Heart right ventricle (tissue), 16 donors: ENCODE measurements around the gene FOXP4. TPM values are rescaled to one million over a fixed set of nuclear protein-coding genes. Genes with fewer than 3 reads are reported as not detected.

ENCODE experiments used
- ATAC-seq, 8 donors: fragments of 200-7000 bp; cut with Tn5 transposase; one replicate each; pipeline ENCODE4 v1.9.1; 2020; ENCODE audit warnings: mild to moderate bottlenecking in 8 of 8, moderate library complexity in 8 of 8, moderate number of reproducible peaks in 1 of 8
- DNase-seq, 2 donors: peaks; one replicate each; pipeline ENCODE4 v3.0.0-alpha.2; 2020
- H3K27ac ChIP-seq, 10 donors: fragments of 200-600 bp; sonication (generic) in 2 of 10; one replicate each; pipeline versions ENCODE4 v1.5.0 to v1.8.0; 2020 to 2022; ENCODE audit warnings: mild to moderate bottlenecking in 3 of 10
- H3K27me3 ChIP-seq, 7 donors: fragments of 200-600 bp; one replicate each; pipeline ENCODE4 v1.8.0; 2021 to 2022; ENCODE audit warnings: mild to moderate bottlenecking in 2 of 7
- H3K36me3 ChIP-seq, 9 donors: fragments of 200-600 bp; sonication (generic) in 1 of 9; one replicate each; pipeline versions ENCODE4 v1.5.0 to v1.8.0; 2020 to 2022; ENCODE audit warnings: mild to moderate bottlenecking in 2 of 9
- H3K4me1 ChIP-seq, 9 donors: fragments of 200-600 bp; sonication (generic) in 1 of 9; one replicate each; pipeline versions ENCODE4 v1.5.0 to v1.8.0; 2020 to 2022; ENCODE audit warnings: mild to moderate bottlenecking in 4 of 9
- H3K4me3 ChIP-seq, 10 donors: fragments of 200-600 bp; sonication (generic) in 2 of 10; one replicate each; pipeline versions ENCODE4 v1.5.0 to v1.8.0; 2020 to 2022; ENCODE audit warnings: mild to moderate bottlenecking in 7 of 10, moderate library complexity in 2 of 10
- H3K9me3 ChIP-seq, 11 donors: fragments of 200-600 bp in 10 of 11; sonication (generic) in 2 of 11; one replicate each; pipeline versions ENCODE4 v1.5.0 to v1.8.0; 2013 to 2022; ENCODE audit warnings: mild to moderate bottlenecking in 2 of 11, control low read depth in 1 of 11, moderate library complexity in 1 of 11
- WGBS, 2 donors: extraction: QIAGEN DNeasy Blood & Tissue Kit; methylation state at CpG; one replicate each; pipeline ENCODE4 v1.1.7; 2013; ENCODE audit warnings: inconsistent platforms in 1 of 2; 5-methylcytosine and 5-hydroxymethylcytosine counted together
- intact Hi-C, 10 donors: fragments of 100-400 bp; cut with DNase I; formaldehyde crosslinking; loops; one replicate each; pipeline versions ENCODE4 v1.11.1 to v1.14.2; 2022
- polyA plus RNA-seq, 2 donors: library from polyadenylated mRNA; stranded (reverse); fragments of 200-250 nt; gene quantifications; one replicate each; pipeline ENCODE4 v1.2.3, GENCODE V29; 2013
- total RNA-seq, 10 donors: library from RNA; stranded (reverse); fragmentation: NEBNext Ultra II Directional in 3 of 10; extraction: Animal tissue kit (Norgen Biotek cat#: 25700) in 3 of 10; gene quantifications; one replicate each; pipeline versions ENCODE4 v1.2.1 to v1.2.4, GENCODE V29; 2021 to 2023
- TF ChIP-seq, protein P1 (sequence below), 9 donors: fragments of 200-600 bp; sonication (generic) in 2 of 9; IDR thresholded peaks; one replicate each; pipeline versions ENCODE4 v1.5.0 to v1.8.0; 2021 to 2022; ENCODE audit warnings: antibody characterized with exemption in 9 of 9, mild to moderate bottlenecking in 5 of 9, moderate library complexity in 1 of 9
- donor health status: Arrhythmogenic right ventricular cardiomyopathy.
- donor health status: ischemic (EF 13 %, LVEDD 7.1; RV severe dilation, severe dysfunction).
- donor health status: healthy with polysubstance abuse.
- donor health status: DM: no; HTN: yes; CAD: no.
- donor health status: DM: no; HTN: no; CAD: no.
- donor health status: ischemic (EF 25% LVEDD 6.9; RV normal size, moderate dysfunction).
- donor health status: ischemic (EF 25% LVEDD 5.7; RV mildly dilated, moderate dysfunction).
- donor health status: healthy.
- donor health status: DM: yes; HTN: yes; CAD: no.
- donor health status: Ischemic cardiomyopathy.
- donor health status: ischemic (EF 35%, LVEDD 5.7; RV mildly dilated, moderate dysfunction).
- donor health status: nonischemic (EF 11% LVEDD 7.7; RV severe dilation, severe dysfunction).
- donor health status: DM: yes; HTN: yes; CAD: no.
- donor health status: PGD.
- donor health status: ischemic (EF 29% LVEDD 5.4; RV normal size, mild dysfunction).
- donor health status: nonischemic (EF 23%, LVEDD 6.1; RV moderate dilation, normal function).

FOXP4 gene
- total and polyA plus RNA-seq, 12 donors: 8.9 to 18.0 (median 13.6) TPM

DNA sequence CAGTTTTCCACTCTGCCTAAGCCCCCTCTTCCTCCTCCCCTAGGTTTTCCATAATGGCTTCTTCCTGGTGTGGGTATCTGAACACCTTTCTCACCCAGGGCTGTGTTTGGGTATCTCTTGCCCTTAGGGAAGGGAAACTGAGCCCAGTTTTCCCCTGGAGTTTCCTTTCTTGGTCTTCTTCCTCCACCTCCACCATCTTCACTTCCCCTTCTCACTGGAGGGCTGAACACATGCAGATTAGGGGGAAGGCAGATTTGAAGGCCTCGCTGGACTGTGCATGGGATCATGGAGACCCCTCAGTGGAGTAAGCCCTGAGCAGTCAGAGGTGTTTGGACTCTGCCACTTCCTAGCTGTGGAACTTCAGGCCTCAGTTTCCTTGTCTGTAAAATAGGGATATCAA lies 27.8 kb downstream of the FOXP4 start:
- intact Hi-C loops: no loop called here
- WGBS, 2 donors: 89 to 100% methylated on average over 1 of the region's 1 CpG
- no peak overlapping the region for H3K27ac ChIP-seq
- H3K27me3 ChIP-seq: no peaks in the 10 kb centered on the region
- no peaks in the 10 kb centered on the region for H3K36me3 ChIP-seq
- H3K9me3 ChIP-seq: no peaks in the 10 kb centered on the region
- peaks cover 9 to 50% (median 31%) of the 10 kb centered on the region in 9 donors for H3K4me1 ChIP-seq
- no peak for ATAC-seq
- DNase-seq: no peak
- H3K4me3 ChIP-seq: no peak overlapping the region
- TF ChIP-seq, protein P1, sequence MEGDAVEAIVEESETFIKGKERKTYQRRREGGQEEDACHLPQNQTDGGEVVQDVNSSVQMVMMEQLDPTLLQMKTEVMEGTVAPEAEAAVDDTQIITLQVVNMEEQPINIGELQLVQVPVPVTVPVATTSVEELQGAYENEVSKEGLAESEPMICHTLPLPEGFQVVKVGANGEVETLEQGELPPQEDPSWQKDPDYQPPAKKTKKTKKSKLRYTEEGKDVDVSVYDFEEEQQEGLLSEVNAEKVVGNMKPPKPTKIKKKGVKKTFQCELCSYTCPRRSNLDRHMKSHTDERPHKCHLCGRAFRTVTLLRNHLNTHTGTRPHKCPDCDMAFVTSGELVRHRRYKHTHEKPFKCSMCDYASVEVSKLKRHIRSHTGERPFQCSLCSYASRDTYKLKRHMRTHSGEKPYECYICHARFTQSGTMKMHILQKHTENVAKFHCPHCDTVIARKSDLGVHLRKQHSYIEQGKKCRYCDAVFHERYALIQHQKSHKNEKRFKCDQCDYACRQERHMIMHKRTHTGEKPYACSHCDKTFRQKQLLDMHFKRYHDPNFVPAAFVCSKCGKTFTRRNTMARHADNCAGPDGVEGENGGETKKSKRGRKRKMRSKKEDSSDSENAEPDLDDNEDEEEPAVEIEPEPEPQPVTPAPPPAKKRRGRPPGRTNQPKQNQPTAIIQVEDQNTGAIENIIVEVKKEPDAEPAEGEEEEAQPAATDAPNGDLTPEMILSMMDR (IDR thresholded peaks at IDR 0.05): no peak

DNA sequence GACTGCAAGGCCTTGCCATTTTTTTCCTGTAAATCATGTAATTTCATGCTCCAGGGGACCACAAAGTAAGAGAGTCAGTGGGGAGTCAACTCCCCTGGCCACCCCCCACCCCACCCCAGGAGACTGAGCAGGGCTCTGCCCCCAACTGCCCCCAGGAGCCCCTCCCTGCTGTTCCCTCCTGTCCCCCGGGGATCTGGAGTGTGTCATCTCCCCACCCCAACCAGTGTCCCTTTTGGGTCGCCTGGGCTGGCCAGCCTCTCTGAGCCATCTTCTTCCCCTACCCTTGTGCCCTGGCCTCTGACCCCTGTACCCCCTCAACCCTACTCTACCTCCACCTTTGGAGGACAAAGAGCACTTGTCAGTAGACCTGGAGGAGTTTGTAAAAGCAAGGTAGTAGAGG lies 29.4 kb downstream of the FOXP4 start:
- Histone ChIP-seq H3K4me1 (peaks cover 5 to 48% (median 28%) of the 10 kb centered on the region in 9 donors), H3K9me3 (no peaks in the 10 kb centered on the region), H3K4me3 (no peak overlapping the region), H3K36me3 (peaks cover 0 to 2% (median 0%) of the 10 kb centered on the region in 9 donors), H3K27me3 (no peaks in the 10 kb centered on the region), H3K27ac (no peak overlapping the region)
- TF ChIP-seq, protein P1 (IDR thresholded peaks at IDR 0.05): no peak
- 56 to 63% methylated on average over 2 of the region's 2 CpGs for WGBS, 2 donors
- DNase-seq (no peak), ATAC-seq (no peak)
- intact Hi-C loops: no loop called here

DNA sequence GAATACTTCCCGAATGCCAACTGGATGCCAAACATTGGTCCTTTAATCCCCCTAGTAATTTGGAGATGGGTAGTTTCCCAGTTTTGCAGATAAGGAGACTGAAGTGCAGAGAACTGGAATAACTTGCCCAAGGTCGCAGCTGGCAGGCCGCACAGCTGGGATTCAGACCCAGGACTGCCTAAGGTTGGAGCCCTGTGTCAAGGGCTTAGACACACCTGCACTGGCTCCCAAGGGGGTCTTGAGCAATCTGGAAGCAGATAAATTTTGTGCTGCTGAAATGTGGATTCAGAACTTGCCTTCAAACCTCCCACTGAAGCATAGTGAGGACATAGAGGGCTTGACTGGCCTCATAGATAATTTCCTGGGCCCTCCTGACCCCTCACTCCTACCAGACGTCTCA lies 30.5 kb downstream of the FOXP4 start:
- Histone ChIP-seq H3K4me3 (no peak overlapping the region), H3K27ac (no peak overlapping the region), H3K4me1 (peaks cover 5 to 59% (median 30%) of the 10 kb centered on the region in 9 donors), H3K9me3 (no peaks in the 10 kb centered on the region), H3K36me3 (peaks cover 0 to 2% (median 0%) of the 10 kb centered on the region in 9 donors), H3K27me3 (no peaks in the 10 kb centered on the region)
- intact Hi-C loops: no loop called here
- WGBS, 2 donors: 65 to 66% methylated on average over 4 of the region's 4 CpGs
- TF ChIP-seq, protein P1 (IDR thresholded peaks at IDR 0.05): no peak
- ATAC-seq (no peak), DNase-seq (no peak)

DNA sequence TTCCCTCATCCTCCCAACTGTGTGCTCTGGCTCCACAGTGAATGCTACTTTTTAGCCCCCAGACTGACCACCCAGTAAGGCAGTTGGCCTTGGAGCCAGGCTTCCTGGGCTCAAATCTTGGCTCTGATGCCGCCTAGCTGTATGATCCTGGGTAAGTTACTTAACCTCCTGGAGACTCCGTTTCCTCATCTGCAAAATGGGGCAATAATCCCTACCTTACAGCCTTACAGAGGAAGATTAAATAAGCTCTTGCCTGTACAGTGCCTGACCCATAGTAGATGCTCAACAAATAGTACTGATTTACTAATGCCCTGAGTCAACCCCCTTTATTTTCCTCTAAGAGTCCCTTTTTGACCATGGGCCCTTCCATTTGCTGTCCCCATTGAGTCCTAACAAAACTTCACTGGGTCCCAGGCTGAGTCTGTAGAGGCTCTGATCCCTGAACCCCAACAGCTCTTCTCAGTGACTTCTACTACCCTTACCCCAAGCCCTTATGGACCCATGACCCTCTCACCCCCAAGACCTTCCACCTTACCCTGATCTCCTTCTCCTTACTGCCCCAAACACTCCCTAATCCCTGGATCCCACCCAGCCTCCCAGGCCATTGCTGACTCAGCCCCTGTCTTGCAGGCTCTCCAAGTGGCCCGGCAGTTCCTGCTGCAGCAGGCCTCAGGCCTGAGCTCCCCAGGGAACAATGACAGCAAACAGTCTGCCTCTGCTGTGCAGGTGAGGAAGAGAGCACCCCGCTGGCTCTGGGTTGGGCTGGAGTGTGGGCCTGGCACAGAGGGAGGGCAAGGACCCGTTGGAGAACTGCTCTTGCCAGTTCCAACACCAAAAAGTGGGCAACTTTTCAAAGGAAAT lies 31.4 kb downstream of the FOXP4 start:
- ATAC-seq (peak in 4 of 8 donors; percentile 3 to 19 (median 6)), DNase-seq (no peak)
- TF ChIP-seq, protein P1 (IDR thresholded peaks at IDR 0.05): no peak
- Histone ChIP-seq H3K36me3 (peaks cover 0 to 2% (median 0%) of the 10 kb centered on the region in 9 donors), H3K4me3 (no peak overlapping the region), H3K4me1 (peaks cover 5 to 62% (median 30%) of the 10 kb centered on the region in 9 donors), H3K27me3 (no peaks in the 10 kb centered on the region), H3K27ac (peak overlapping the region in 1 of 10 donors; percentile 16), H3K9me3 (no peaks in the 10 kb centered on the region)
- intact Hi-C loops: no loop called here
- WGBS, 2 donors: 66 to 70% methylated on average over 5 of the region's 5 CpGs
